GM18873 (cell line): ENCODE results near the gene DCPS.
"Not testable (repeated sequence)": the region's sequence is repeated elsewhere in the genome, so short reads cannot be mapped to it uniquely, and the experiment has no call there.

ENCODE experiments used
- ATAC-seq: cut with Tn5 transposase; IDR thresholded peaks from one replicate; pipeline ENCODE4 v1.9.1; 2021; ENCODE audit warnings: mild to moderate bottlenecking, moderate library complexity, moderate number of reproducible peaks; ENCODE audit not compliant: unreplicated experiment, low FRiP score

The DCPS gene

DNA sequence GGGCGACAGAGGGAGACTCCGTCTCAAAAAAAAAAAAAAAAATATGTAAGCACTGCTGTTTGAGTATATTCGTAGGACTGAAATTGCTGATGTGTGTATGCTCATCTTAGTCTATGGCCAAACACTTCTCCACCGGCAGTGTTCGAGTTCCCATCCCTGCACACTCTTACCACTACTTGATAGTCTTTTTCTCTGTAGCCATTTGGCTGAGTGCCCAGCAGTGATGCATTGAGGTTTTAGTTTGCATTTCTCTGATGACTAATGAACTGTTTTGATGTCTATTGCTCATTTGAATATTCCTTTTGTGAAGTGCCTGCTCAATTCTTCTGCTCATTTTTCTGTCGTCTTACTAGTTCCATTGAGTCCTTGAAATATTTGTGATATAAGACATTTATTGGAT is 19.0 kb upstream of the DCPS start:
- no peak for ATAC-seq

DNA sequence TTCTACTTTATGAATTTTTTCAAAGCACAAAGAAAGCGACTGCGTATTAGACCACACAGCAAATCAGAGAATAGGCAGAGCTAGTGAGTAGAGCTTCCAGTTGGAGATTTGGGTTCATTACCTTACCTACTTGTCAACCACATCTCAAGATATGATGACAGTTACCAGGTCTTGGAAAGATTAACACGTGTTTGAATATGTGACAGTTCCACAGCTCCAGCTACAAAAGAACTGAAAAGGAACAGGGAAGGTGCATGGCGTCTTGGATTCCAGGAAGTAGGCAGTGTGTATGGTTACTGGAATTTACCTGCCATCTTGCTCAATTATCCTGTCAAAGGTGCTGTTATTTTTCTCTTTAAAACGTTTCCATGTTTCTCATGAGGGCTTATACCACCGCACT is 15.6 kb upstream of the DCPS start:
- ATAC-seq = no peak

DNA sequence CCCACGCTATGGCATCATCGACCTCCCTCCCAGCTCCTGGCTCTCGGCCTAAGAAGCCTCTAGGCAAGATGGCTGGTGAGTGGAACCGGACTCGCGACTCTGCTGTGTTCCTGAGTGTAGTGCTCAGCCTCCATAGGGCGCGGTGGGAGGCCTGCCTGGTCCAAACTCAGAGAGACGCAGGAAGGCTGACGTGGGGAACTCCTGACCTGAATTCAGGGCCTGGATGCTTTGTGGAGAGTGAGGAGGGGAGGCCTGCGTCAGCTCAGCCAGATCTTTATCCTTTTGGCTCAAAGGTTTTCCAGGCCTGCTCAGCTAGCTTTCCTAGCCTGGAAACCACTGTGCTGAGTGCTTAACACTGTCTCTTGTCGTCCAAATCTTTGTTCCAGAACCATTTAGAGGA is 13.0 kb upstream of the DCPS start:
- ATAC-seq = no peak

DNA sequence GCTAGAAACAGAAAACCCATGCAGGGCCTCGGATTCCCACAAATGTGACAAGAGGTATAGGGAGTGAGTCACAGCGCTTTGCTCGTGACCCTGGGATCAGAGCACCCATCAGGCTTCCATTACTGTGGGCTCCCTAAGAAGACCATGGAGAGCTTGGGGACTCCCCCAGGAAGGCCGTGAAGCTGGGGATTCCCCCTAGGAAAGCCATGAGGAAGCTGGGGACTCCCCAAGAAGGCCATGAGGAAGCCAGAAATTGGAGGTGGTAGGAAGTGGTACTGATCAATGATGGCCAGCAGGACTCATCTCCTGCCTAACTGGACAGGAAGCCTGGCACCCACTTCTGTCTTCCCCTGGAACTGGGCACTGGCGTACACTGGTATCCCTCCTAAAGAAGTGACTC is 10.1 kb upstream of the DCPS start:
- no peak for ATAC-seq

DNA sequence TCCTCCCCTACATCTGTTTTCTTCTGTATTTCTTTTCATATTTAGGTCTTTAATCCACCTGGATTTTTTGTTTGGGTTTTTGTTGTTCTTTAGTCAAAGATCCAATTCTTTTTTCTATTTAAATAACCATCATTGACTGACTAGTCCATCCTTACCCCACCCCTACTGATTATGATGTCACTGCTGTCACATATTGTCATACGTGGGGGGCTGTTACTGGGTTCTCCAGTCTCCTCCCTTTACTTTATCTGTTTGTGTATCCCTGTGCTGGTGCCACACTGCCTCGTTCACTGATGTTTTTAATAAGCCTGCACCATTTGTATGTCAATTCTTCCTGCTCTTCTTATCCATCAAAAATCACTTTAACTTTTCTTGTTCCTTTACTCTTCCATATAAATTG is 6.9 kb upstream of the DCPS start:
- ATAC-seq = no peak

DNA sequence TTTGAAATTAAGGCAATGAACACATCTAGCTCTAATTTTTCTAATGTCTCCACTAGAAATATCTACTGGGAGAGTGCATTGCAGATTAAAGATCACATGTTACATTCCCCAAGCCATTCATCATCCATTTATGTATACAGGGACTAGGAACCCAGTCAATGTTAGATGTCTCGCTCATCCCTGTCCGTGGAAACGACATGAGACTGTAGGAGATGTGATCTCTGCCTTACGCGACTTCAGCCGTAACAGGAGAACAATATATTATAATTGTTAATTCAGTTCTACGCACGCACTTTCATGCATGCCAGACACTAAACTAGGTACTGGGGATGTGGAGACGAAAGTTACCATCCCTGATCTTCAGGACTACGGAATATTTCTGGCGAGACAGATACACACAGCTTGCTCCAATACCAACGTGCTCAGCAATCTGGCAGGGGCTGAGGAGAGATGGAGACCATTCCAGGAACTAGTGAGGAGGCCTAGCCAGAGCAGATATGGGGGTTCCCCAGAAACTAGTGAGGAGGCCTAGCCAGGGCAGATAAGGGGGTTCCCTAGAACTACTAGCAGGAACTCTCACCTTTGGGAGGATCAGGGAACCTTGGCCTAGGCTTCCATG is 706 bp downstream of the DCPS start:
- ATAC-seq = no peak

DNA sequence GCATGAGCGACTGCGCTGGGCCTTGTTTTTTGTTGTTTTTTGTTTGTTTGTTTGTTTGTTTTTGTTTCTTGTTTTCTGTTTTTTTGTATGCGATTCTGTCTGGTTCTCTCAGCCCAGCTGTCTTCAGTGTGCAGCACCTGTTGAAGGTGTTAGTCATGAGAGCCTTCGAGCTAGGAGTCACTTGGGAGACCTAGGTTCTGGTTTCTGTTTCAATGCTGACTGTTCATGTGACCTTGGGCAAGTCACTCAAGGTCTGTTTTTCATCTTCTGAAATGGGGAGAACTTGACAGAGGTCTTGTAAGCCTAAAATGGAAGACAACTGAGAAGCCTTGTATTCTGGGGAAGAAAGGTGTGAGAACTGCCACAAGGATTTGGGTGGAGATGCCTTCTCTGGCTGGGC is 1.8 kb downstream of the DCPS start:
- peak; percentile 44 for ATAC-seq

DNA sequence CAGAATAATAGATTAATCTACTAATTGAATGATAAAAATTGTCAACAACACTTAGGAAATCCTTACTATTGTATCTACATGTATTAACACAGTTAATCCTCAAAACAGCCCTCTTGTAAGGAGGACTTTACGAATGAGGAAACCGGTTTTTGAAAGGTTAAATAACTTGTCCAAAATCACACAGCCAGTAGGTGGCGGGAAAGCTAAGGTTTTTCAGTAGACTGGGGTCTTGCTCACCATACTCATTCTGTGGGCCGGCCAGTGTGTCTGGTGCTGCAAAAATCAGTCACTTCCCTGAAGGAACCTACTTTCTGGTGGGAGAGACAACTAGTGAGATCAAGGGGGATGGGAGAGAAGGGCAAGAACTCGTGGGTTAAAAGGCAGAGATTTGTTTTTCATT is 3.8 kb downstream of the DCPS start:
- ATAC-seq = no peak

DNA sequence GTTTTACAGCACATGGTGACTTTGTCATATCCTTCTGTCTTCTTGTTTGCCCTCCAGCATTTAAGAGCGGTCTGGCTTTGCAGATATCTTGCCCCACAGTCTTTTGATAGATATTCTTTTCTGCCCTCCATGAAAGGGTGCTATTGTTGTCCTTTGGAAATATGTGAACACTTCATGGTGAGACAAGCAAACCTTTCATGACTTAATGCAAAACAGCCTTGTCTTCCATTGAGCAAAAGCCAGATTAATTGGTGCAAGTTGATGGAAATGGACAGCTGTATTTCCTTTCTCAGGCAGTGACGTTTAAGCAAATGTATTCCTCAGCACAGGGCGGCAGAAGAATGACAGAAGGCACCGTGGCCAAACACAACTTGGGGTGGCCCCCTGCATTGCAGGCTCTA is 4.4 kb downstream of the DCPS start:
- ATAC-seq = no peak

DNA sequence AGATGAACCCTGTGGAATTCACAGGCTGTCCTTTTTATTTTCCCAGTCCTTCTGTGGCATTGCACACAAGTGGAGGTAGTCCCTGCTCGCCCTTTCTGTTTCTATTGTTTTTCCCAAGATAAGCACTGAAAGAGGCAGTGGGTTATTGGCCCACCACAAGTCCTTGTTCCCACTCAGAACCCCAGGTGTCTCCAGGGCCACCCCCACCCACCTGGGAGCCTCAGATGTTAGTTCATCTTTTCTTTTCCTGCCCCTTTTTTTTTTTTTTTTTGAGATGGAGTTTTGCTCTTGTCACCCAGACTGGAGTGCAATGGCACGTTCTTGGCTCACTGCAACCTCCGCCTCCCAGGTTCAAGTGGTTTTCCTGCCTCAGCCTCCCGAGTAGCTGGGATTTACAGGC is 4.9 kb downstream of the DCPS start:
- ATAC-seq = not testable (repeated sequence)

DNA sequence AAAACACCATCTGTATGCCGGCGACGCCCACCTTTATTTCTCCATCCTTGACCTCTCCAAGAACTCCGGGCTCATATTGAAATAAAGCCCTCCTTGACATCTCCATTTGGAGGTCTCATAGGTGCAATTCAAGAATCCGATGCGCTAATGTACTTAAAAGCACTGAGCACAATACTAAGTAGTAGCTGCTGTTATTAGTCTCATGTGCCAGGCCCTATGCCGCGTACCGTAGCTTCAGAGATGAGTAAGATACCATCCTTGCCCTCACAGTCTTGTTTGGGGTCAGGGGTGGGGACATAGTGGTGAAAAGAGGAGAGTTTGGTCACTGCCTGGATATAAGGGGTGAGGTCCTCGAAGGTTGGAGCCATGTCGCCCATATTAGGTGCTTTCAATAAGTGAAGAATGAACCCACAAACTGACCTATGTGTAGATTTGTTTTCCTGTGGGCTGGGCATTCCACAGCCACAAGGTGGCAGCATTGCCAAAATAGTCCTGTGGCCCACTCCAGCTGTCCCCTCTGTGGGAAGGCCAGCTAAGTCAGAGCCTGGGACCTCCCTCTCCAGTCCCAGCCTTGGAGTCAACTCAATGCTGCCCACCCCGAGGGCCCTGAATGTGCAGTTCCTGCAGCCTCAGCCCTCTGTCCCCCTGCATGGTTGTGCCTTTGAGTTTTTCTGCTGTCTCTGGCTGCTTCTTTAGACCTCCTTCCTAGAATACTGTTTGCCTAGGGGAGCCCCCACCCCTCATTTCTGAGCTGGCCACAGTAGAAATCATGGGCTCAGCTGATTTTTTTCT is 6.5 kb downstream of the DCPS start:
- ATAC-seq = no peak

DNA sequence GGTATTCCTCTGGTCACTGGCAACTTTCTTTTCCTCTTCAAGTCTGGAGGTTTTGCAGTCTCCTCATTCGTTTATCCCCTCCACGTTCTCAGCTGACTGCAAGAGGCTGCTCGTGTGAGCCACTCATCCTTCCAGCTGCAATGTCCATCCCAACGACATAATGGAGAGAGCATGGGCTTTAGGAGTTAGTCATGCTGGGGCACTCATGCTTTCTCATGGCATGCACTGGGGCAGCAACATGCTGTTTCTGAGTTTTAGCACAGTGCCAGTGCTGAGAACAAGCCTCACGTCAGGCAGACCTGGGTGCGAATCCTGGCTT is 7.1 kb downstream of the DCPS start:
- no peak for ATAC-seq

DNA sequence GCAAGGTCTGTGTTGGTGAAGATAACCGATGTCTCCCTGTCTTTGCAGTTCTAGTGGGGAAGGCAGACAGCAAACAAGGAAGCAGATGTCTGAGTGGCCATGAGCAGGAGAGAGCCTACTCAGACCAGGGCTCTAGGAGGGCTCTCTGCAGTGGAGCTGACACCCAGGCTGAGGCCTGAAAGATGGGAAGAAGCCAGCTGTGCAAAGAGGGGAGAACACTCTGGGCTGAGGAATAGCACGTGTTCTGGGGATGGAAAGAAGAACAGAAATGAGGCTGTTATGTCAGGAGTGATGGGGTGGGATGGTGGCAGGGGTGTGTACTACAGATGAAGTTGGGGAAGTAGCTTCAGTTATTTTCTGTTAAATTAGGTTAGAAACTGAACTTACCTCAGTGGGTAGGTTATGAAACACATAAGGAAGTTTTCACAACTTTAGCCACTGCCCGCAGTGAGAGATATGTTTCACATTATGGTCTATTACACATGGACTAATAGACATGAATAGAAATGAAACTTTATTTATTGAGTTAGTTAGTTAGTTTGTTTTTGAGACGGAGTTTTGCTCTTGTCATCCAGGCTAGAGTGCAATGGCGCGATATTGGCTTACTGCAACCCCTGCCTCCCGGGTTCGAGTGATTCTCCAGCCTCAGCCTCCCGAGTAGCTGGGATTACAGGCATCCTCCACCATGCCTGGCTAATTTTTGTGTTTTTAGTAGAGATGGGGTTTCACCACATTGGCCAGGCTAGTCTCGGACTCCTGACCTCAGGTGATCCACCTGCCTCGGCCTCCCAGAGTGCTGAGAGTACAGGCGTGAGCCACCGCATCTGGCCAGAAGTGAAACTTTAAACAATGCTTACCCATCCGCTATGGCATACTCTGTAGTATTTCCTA is 7.8 kb downstream of the DCPS start:
- ATAC-seq = no peak

DNA sequence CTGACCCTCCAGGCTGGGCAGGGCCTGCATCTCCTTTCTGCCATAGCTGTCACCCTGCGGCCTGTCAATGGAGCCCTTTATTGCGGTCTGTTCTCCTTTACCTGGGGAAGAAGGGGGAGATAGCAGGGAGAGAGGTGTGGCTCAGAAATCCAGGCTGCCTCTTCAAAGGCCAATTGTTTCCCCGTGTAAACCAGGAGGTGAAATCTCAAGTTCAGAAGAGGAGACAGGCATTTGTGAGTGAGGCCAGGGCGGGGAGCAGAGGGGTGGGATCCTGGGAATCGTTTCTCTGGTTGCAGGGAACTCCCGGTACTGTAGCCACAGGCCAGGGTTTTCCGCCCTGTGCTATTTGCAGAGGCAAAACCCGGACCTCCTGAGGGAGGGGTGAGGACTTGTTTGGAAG is 9.1 kb downstream of the DCPS start:
- no peak for ATAC-seq

DNA sequence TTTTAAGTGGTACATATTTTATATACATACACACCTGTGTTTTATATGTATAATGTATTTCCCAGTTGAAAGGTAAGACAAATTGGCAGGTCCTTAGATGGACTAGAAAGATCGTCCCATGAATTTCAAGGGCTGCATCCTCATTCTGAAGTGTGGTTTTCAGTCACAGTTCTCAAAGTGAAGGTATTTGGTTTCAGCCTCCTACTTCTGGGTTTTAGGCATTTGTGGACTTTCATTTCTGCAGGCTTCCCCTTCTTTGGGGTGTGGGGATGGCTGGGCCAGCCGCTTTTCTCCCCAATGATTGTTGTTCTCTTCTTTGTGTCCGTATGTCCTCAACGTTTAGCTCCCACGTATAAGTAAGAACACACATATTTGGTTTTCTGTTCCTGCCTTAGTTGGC is 10.0 kb downstream of the DCPS start:
- ATAC-seq = no peak

DNA sequence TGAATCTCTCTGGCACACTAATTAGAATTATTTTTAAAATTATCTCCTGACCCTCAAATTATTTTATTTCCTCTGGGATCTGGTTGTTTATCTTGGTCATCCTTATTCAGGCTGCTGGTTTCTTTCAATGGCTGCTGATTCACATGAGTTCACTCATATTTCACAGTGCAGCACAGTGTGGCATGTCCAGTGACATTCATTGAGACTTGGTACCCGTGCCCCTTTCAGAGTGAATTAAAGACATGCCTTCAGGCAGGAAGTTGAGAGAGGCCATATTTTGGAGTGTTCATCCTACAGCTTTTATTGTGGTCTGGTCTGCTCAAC is 13.5 kb downstream of the DCPS start:
- no peak for ATAC-seq

DNA sequence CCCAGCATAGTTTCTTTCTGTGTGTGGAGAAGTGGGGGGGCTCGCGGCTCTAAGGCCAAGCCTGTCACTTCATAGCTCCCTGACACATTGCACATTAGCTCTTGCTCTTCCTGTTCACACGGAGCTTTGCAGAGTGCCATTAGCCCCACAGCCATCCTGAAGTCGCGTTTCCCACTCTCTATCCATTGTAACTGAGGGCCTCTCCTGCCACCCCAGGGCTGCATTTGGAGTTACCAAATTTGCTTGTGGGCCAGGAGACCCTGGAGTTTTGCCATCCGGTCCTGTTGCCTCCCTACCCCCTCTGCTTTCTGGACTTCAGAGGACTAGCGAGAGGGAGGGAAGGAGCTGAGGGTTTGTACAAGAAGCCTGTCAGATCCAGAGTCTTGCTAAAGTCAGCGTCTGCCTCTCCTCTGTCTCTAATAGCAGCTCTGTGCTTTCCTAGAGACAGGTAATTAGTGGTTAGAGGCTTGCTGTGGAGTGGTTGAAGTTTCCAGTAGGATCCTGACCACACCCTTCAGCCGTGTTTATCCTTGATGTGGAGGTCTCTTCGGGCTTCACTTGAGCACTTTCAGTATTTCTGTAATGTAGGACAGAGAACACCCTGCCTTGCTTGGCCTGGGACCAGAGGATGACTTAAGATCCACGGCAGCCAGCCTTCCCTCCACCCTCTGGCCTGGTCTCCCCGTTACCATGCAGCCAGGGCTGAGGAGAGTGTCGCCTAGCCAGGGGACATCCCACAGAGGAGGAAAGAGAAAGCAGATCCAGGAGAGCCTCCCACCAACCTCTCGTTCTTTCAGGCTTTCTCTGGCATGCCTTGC is 14.1 kb downstream of the DCPS start:
- ATAC-seq = peak; percentile 15

DNA sequence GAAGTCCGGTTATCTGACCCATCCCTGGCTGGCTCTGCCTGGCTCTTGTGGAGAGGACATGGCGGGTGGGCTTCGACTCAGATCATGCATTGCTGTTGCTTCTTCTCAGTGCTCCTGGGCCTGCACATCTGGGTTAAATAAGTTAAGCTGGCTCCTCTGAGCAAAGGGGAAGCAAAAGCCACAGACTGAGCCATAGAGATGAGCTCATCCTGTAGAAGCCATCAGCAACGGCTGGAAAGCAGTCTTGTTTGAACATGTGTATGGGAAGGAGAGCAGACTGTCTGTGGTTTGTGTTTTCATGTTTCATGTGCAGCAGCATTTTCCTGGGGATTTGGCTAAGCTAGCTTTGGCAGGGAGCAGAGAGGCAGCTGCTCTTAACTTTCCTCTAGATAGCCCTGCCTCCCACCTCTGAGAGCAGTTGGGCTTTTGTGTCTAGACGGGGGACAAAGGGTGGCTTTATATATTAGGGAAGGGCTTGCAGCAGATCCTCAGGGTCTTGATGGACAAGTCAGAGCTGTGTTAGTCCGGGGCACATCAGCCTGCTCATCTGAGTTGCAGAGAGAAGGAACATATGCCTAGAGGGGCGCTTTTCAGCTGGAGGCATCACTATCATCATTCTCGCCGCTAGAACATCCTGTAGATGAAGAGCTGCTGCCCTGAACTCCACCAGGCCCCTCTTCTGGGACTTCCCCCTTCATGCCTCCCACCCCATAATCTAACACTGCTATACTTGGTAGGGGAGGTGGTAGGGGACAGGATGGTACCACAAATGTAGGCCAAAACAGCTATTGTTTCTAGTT is 14.9 kb downstream of the DCPS start:
- peak; percentile 75 for ATAC-seq

DNA sequence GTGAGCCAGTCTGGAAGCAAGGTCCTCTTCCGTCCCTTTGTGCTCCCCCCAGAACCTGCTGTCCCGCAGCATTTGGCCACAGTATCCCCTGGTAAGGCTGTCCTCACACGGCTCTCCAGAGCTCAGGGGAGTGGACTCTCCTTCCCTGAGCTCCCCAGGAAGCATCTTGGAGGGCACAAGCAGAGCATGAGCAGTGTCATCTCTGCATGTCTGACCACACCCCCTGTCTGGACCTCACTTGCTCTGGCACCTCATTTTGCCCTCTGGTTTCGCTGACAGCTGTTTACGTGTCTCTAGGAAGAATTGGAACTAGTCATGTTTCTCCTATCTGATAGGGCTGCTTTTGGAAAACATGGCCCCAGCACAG is 15.5 kb downstream of the DCPS start:
- no peak for ATAC-seq

DNA sequence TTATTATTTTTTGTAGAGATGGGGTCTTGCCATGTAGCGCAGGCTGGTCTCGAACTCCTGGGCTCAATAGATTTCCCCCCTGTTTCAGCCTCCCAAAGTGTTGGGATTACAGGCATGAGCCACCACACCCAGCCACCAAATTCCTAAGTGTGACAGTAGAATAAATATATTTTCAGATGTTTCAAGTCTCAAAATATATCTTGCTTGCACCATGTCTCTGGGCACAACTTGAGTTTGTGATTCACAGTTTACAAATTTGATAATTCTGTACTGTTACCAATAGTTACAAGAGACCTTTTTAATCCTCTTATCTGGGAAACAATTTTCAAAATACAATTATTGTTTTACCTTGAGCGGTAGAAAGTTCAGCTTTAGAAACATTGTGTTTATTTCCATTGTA is 19.1 kb downstream of the DCPS start:
- no peak for ATAC-seq
